Naive B cell (primary cell): ENCODE measurements around the gene PKHD1. TPM values are rescaled to one million over a fixed set of nuclear protein-coding genes. Genes with fewer than 3 reads are reported as not detected.

Source experiments
- ATAC-seq, 2 donors: fragments of 150-1000 bp; cut with Tn5 transposase; 2 replicates each; pipeline ENCODE4 v1.10.0; 2021; ENCODE audit warnings: low read depth in 2 of 2, mild to moderate bottlenecking in 2 of 2, moderate library complexity in 2 of 2
- DNase-seq: peaks from one replicate; pipeline ENCODE4 v3.0.0; 2022
- H3K27ac Mint-ChIP-seq, 6 donors: one replicate each; pipeline ENCODE4 v1.8.0; 2020 to 2022; ENCODE audit warnings: mild to moderate bottlenecking in 6 of 6, mixed read lengths in 6 of 6, moderate library complexity in 5 of 6, inconsistent platforms in 2 of 6
- H3K27me3 Mint-ChIP-seq, 3 donors: one replicate each; pipeline ENCODE4 v1.8.0; 2021 to 2022; ENCODE audit warnings: mixed read lengths in 3 of 3, mild to moderate bottlenecking in 1 of 3
- H3K36me3 Mint-ChIP-seq, 2 donors: one replicate each; pipeline ENCODE4 v1.8.0; 2020 to 2022; ENCODE audit warnings: mixed read lengths in 2 of 2, inconsistent platforms in 1 of 2, mild to moderate bottlenecking in 1 of 2
- H3K4me1 Mint-ChIP-seq, 3 donors: one replicate each; pipeline ENCODE4 v1.8.0; 2020 to 2022; ENCODE audit warnings: mixed read lengths in 3 of 3, inconsistent platforms in 1 of 3, mild to moderate bottlenecking in 1 of 3, moderate library complexity in 1 of 3
- H3K4me3 Mint-ChIP-seq, 8 donors: one replicate each; pipeline ENCODE4 v1.8.0; 2020 to 2022; ENCODE audit warnings: mild to moderate bottlenecking in 8 of 8, mixed read lengths in 8 of 8, moderate library complexity in 8 of 8, inconsistent platforms in 2 of 8
- H3K9me3 Mint-ChIP-seq, 7 donors: one replicate each; pipeline ENCODE4 v1.8.0; 2020 to 2022; ENCODE audit warnings: mixed read lengths in 7 of 7, mild to moderate bottlenecking in 5 of 7, inconsistent platforms in 2 of 7, moderate library complexity in 1 of 7
- polyA plus RNA-seq, 6 donors: library from polyadenylated mRNA; unstranded; fragments of 300-500 nt; fragmentation: Illumina TruSeq; gene quantifications; one replicate each; pipeline ENCODE4 v1.2.3, GENCODE V29; 2021; ENCODE audit warnings: low read depth in 6 of 6

Gene PKHD1
- polyA plus RNA-seq, 6 donors from 2014 or later = not detected

DNA sequence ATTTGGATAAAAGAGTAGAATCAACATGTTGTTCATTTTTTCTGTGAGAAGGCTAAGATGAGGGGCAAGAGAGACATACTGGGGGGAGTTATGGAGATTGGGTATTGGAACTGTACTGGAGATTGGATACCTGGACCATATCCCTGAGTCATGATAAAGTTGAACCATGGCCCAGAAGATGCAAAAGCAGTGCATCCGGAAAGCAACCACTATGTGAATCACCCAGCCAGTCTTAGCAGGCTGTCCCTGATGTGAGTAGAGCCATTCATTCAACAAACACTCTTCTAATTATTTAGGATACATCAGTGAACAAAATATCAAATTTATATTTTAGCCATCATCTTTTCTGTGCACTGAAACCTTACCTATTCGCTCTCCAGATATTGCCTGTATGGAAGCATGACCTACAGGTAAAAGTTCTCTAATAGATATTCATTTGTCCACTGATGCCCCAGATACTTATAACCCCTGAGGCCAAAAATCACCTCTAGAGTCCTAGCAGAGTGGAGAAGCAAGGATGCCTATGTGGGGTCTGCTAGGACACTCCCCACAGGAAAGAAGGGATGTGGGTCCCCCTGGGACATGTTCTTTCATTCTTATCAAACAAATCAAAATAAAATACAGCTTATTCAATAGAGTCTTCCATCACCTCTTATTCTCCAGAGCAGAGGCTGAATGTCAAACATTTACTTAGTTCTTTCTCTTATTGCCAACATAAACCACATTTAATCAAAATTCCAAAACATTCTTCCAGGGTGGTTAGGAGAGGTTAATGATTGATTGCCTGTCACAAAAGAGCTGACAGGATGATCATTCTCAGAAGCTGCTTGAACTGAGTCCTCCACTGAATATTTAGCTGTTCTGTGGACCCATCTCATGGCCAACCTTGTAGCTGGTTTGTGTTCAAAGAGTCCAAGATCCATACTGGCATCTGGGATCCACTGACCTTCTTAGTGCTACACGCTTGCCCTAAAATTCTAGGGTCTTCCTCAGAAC, 37.0 kb upstream of the PKHD1 start:
- Mint-ChIP-seq H3K4me3 (no peak overlapping the region), H3K36me3 (no peaks in the 10 kb centered on the region), H3K9me3 (peaks cover 0 to 15% (median 7%) of the 10 kb centered on the region in 7 donors), H3K4me1 (no peaks in the 10 kb centered on the region), H3K27ac (no peak overlapping the region), H3K27me3 (peaks cover 6 to 22% (median 10%) of the 10 kb centered on the region in 3 donors)
- no peak for DNase-seq
- ATAC-seq = no peak

DNA sequence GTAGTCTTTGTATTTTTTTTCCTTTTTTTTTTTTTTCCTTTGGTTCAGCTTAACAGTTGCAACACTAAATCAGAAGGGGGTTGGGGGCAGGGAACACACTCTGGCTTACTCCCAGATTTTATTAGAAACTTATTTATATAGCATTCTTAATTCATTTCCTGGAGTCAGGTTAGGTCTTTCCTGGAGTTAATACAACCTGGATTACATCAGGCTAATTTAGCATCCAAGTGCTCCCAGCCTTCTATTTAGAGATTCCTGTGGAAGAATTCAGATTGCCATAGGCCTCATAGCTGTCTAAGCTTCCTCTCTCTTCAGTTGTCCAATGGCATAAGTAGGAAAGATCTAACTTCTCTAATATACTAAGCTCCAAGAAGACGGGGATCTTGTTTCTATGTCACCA, 35.8 kb upstream of the PKHD1 start:
- DNase-seq = no peak
- Mint-ChIP-seq H3K27ac (no peak overlapping the region), H3K4me1 (no peaks in the 10 kb centered on the region), H3K9me3 (peaks cover 2 to 27% (median 10%) of the 10 kb centered on the region in 7 donors), H3K36me3 (no peaks in the 10 kb centered on the region), H3K27me3 (peaks cover 0 to 14% (median 10%) of the 10 kb centered on the region in 3 donors), H3K4me3 (no peak overlapping the region)
- no peak for ATAC-seq

DNA sequence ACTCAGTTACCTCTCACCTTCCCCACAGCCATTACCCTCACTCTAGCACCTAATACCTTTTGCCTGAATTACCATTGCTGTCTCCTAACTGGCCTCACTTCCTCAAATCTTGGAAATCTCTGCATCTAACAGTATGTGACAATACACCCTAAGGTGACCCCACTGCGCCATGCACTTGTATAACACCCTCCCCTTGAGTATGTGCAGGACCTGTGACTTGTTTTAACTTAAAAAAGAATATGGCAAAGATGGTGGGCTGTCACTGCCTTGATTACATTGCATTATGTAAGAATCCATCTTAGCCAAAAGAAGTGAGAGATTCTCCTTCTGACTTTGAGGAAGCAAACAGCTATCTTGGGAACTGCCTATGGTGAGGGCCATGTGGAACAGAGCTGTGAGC, 29.9 kb upstream of the PKHD1 start:
- Mint-ChIP-seq H3K4me3 (no peak overlapping the region), H3K27ac (no peak overlapping the region), H3K4me1 (no peaks in the 10 kb centered on the region), H3K27me3 (no peaks in the 10 kb centered on the region), H3K9me3 (peaks cover 2 to 29% (median 12%) of the 10 kb centered on the region in 7 donors), H3K36me3 (peaks cover 0 to 3% of the 10 kb centered on the region in 2 donors)
- ATAC-seq (no peak), DNase-seq (no peak)

DNA sequence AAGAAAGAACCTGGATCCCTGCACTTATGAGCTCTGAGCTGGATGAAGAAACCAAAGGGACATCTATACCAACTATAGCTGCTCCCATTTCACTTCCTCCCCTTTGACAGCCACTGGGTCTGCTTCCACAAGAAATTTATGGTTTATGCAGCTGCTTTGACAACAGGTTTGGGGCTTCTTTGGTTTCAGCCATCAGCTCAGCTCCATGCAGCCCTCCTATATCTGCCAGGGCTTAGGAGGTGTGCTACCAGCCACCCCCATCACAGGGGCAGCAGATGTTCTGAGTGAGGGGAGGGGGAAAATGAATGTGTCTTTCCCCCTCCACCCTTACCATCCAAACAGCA, 29.2 kb upstream of the PKHD1 start:
- Mint-ChIP-seq H3K4me1 (no peaks in the 10 kb centered on the region), H3K36me3 (peaks cover 0 to 8% of the 10 kb centered on the region in 2 donors), H3K27ac (no peak overlapping the region), H3K9me3 (peaks cover 3 to 28% (median 17%) of the 10 kb centered on the region in 7 donors), H3K27me3 (no peaks in the 10 kb centered on the region), H3K4me3 (no peak overlapping the region)
- no peak for DNase-seq
- ATAC-seq = no peak

DNA sequence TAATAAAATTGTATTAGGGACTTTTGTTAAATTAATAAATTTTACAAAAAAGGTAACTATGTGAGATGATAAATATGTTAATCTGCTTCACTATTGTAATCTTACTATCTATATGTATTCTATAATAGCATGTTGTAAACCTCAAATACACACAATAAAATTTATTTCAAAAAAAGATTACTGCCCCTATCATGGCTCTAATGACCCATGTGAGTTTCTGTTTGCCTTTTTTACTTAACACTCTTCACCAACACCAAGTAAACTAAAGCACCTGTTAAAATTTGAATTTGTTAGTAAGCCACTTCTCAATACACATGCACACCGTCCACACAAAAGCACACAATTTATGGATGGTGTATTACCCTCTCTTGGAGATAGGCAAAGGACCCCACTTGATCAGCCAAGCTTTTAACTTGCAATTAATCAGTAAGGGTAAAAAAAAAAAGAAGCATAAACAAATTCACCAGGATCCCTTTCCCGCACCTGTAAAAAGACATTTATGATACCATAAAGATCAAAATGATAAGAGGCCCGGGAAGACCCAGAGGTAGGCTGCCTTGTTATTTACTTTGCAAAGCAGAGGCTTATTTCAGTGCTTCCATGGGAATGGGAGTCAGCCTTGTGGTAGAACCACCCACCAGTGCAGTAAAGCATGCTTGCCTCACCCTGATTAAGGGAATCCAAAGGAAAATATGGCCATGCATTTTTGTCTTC, 28.6 kb upstream of the PKHD1 start:
- no peak for DNase-seq
- Mint-ChIP-seq H3K4me1 (no peaks in the 10 kb centered on the region), H3K9me3 (peaks cover 3 to 26% (median 14%) of the 10 kb centered on the region in 7 donors), H3K36me3 (peaks cover 0 to 8% of the 10 kb centered on the region in 2 donors), H3K4me3 (no peak overlapping the region), H3K27me3 (no peaks in the 10 kb centered on the region), H3K27ac (no peak overlapping the region)
- ATAC-seq = no peak

DNA sequence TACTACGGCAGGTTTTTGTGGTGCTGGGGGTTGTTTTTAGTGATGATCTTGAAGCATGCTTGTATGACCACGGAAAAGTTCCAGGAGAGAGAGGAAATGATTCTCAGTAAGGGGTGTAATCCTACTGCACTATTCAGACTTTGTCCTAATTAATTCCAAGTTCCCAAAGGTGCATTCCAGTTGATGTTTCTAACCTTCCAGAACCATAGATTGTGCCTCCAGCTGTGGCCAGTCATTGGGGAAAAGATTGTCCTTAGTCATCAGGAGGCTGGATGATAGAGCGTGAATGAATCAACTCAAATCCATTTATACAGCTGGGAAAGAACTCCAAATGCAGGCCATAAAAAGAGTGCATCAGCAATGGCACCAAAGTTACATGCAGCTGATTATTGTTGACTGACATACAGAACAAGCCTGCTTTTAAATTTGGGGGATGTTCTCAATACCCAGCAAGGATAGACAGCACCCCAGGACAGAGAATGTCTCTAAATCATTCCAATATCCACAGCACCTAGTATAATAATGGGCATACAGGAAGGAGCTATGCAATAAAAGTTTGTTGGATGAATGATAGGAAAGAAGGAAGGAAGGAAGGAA, 27.8 kb upstream of the PKHD1 start:
- ATAC-seq = no peak
- Mint-ChIP-seq H3K36me3 (peaks cover 0 to 8% of the 10 kb centered on the region in 2 donors), H3K9me3 (peaks cover 3 to 24% (median 13%) of the 10 kb centered on the region in 7 donors), H3K27me3 (no peaks in the 10 kb centered on the region), H3K4me1 (no peaks in the 10 kb centered on the region), H3K27ac (no peak overlapping the region), H3K4me3 (no peak overlapping the region)
- no peak for DNase-seq

DNA sequence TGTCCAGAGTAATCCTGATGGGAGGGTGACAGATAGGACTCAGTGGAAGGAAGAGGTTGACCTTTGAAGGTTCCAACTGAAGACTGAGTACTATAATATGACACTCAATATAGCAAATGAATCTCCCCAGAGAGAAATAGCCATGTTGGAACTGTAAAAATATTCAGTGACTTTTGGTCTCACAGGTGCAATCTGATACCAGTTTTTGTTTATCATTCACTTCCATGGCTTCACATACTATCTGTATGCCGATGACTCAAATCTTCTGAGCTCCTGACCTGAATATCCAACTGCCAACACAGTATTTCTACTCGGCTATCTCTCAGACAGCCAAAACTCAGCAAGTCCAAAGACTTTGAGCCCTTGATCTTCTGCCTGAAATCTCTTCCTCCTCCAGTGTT, 21.8 kb upstream of the PKHD1 start:
- H3K27ac Mint-ChIP-seq = no peak overlapping the region
- peaks cover 0 to 8% of the 10 kb centered on the region in 2 donors for H3K36me3 Mint-ChIP-seq
- peaks cover 0 to 7% (median 4%) of the 10 kb centered on the region in 7 donors for H3K9me3 Mint-ChIP-seq
- ATAC-seq (no peak), DNase-seq (no peak)
- no peak overlapping the region for H3K4me3 Mint-ChIP-seq
- H3K4me1 Mint-ChIP-seq = peaks cover 0 to 3% (median 0%) of the 10 kb centered on the region in 3 donors
- no peaks in the 10 kb centered on the region for H3K27me3 Mint-ChIP-seq

DNA sequence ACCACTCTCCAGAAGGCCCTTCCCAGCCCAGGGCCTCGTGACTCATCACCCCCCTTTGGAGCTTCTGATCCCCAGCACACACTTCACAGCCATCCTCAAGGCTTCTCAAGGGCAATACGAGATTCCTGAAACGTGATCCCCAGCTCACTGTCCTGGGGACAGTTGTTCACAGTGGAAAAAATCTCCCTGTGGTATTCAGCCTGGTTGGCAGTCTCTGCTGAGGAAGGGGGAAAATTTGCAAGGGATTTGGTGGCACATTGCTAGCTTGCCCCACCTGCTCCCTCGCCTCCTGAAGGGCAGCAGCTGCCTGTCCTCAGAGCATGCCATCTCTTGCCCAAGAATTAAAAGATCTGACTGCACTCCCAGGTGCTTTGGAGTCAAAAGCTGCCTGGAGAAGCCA, 20.7 kb upstream of the PKHD1 start:
- H3K27ac Mint-ChIP-seq = no peak overlapping the region
- peaks cover 0 to 8% of the 10 kb centered on the region in 2 donors for H3K36me3 Mint-ChIP-seq
- peaks cover 0 to 7% (median 4%) of the 10 kb centered on the region in 7 donors for H3K9me3 Mint-ChIP-seq
- DNase-seq (no peak), ATAC-seq (no peak)
- no peaks in the 10 kb centered on the region for H3K27me3 Mint-ChIP-seq
- peaks cover 0 to 3% (median 0%) of the 10 kb centered on the region in 3 donors for H3K4me1 Mint-ChIP-seq
- no peak overlapping the region for H3K4me3 Mint-ChIP-seq

DNA sequence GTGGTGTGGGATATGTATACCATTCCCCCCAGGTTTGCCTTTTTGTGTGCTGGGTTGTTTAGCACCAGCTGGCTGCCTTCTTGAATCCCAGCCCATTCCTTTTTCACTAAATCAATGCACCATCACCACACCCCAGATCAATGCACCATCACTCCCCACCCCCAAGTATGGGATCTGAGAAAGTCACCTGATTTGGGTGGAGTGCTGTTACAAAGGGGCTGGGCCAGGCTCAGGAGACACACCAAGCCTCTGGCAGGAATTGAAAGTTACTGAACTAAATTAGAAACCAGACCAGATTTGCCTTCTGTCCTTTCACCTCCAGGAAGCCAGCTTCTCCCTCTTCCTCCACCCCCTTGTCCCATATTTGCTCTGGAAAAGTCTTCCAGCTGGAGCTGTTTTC, 19.6 kb upstream of the PKHD1 start:
- Mint-ChIP-seq H3K4me3 (no peak overlapping the region), H3K27ac (no peak overlapping the region), H3K4me1 (peaks cover 0 to 3% (median 0%) of the 10 kb centered on the region in 3 donors), H3K36me3 (peaks cover 0 to 1% of the 10 kb centered on the region in 2 donors), H3K27me3 (no peaks in the 10 kb centered on the region), H3K9me3 (peaks cover 0 to 4% (median 1%) of the 10 kb centered on the region in 7 donors)
- DNase-seq (no peak), ATAC-seq (no peak)

DNA sequence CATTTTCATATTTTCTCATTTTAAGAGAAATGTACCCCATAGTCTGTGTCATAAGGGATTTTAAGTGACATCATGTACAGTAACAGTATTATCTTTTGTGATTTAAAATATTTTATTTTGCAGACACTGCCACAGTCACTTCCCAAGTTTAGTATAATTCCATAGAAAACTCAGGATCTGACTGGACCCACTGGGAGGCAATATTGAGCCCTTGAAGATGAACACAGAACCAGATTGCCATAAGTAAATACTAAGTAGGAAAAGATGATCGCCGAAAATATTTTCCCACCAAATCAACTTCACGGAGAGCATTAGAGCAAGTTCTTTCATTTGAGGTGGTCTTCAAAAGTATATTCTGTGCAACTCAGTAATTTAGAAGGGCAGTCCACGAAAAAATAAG, 17.6 kb upstream of the PKHD1 start:
- peaks cover 0 to 3% (median 0%) of the 10 kb centered on the region in 3 donors for H3K4me1 Mint-ChIP-seq
- ATAC-seq = no peak
- H3K36me3 Mint-ChIP-seq = no peaks in the 10 kb centered on the region
- H3K27me3 Mint-ChIP-seq = peaks cover 0 to 8% (median 0%) of the 10 kb centered on the region in 3 donors
- H3K9me3 Mint-ChIP-seq = peaks cover 0 to 1% (median 0%) of the 10 kb centered on the region in 7 donors
- no peak overlapping the region for H3K4me3 Mint-ChIP-seq
- no peak overlapping the region for H3K27ac Mint-ChIP-seq
- no peak for DNase-seq

DNA sequence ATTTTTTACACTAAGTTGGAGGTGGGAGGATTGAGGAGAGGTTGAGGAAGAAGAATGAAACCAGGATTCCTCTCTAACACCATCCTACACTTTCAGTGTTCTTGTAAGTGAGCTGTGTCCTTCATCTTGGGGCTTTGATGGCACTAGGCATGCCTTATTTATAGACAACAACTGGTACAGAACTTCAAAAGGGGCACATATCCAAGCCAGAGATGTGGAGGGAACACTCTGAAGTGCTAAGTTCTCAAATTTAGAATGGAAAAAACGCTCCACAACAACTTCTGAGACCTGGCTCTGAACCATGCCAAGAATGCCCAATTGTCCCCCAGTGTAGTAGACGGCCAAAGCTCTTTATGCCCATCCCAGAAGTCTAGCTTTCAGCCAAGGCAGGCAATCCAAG, 16.2 kb upstream of the PKHD1 start:
- Mint-ChIP-seq H3K9me3 (peaks cover 0 to 1% (median 0%) of the 10 kb centered on the region in 7 donors), H3K4me3 (no peak overlapping the region), H3K27ac (no peak overlapping the region), H3K36me3 (no peaks in the 10 kb centered on the region), H3K4me1 (peaks cover 0 to 3% (median 0%) of the 10 kb centered on the region in 3 donors), H3K27me3 (peaks cover 0 to 8% (median 0%) of the 10 kb centered on the region in 3 donors)
- no peak for ATAC-seq
- no peak for DNase-seq

DNA sequence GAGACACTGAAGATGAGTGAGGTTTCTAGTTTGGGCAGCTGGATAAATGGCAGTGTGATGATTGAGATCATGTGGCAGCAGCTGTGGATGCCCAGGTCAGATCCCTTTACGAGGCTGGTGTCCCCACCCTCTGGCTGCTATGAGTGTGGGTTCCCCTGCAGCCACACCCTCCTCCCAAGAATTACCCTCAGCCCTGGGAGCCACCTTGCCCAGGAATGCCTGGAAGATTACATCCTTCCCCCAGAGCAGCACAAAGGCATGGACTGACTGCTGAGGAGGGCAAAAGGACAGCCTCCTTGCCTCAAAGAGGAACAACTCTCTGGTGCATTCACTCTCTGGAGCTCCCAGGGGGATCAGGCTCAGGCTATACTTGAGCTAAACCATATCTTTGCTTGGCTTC, 15.0 kb upstream of the PKHD1 start:
- ATAC-seq (no peak), DNase-seq (no peak)
- peaks cover 0 to 3% (median under 1%) of the 10 kb centered on the region in 7 donors for H3K9me3 Mint-ChIP-seq
- no peak overlapping the region for H3K27ac Mint-ChIP-seq
- H3K36me3 Mint-ChIP-seq = no peaks in the 10 kb centered on the region
- H3K27me3 Mint-ChIP-seq = peaks cover 2 to 8% (median 3%) of the 10 kb centered on the region in 3 donors
- no peak overlapping the region for H3K4me3 Mint-ChIP-seq
- H3K4me1 Mint-ChIP-seq = peaks cover 0 to 3% (median 0%) of the 10 kb centered on the region in 3 donors

DNA sequence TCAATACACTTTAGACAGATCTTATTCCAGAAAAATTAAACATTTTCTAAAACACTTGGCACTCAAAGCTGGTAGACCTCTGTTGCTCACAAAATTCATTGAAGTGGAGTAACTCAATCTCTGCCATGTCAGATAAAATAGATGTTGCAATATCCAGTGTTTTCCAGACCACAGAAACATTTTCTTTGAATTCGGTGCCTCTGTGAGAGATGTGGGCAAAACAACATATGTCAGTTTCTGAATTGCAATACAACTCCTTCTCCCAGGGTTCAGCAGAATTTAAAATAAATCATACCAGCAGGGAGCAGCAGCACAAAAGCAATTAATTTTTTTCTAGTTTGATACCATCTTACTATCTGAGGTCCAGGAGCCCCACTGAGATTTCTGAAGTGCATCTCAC, 11.3 kb upstream of the PKHD1 start:
- peaks cover 3 to 9% (median 6%) of the 10 kb centered on the region in 7 donors for H3K9me3 Mint-ChIP-seq
- no peaks in the 10 kb centered on the region for H3K4me1 Mint-ChIP-seq
- H3K36me3 Mint-ChIP-seq = peaks cover 0 to 7% of the 10 kb centered on the region in 2 donors
- H3K27ac Mint-ChIP-seq = no peak overlapping the region
- H3K4me3 Mint-ChIP-seq = no peak overlapping the region
- no peak for ATAC-seq
- no peak for DNase-seq
- H3K27me3 Mint-ChIP-seq = peaks cover 6 to 14% (median 8%) of the 10 kb centered on the region in 3 donors
